Adrenal gland (tissue), 12 donors: ENCODE data around the gene SSB. TPM values are rescaled to one million over a fixed set of nuclear protein-coding genes. Genes with fewer than 3 reads are reported as not detected.
A peak's percentile ranks its signal among the peaks of the same experiment; 100 is the strongest.

Experiments
- DNase-seq, 7 donors: peaks; one replicate each; pipeline ENCODE4 v3.0.0-alpha.2; 2019 to 2020
- H3K27ac ChIP-seq, 5 donors: fragments of 200-600 bp; sonication (generic) in 4 of 5; 1 replicate in 3 of 5; 2 replicates in 2 of 5; pipeline versions ENCODE4 v1.5.1 to v1.8.0; 2016 to 2020; ENCODE audit warnings: mild to moderate bottlenecking in 1 of 5
- H3K27me3 ChIP-seq: fragments of 200-600 bp; 2 replicates; pipeline ENCODE4 v1.8.0; 2021
- H3K36me3 ChIP-seq, 2 donors: fragments of 200-600 bp; replicated peaks in 1 of 2; 1 replicate in 1 of 2; 2 replicates in 1 of 2; pipeline versions ENCODE4 v1.5.1 to v1.8.0; 2018 to 2022
- H3K4me1 ChIP-seq, 2 donors: fragments of 200-600 bp; replicated peaks in 1 of 2; 1 replicate in 1 of 2; 2 replicates in 1 of 2; pipeline versions ENCODE4 v1.5.1 to v1.8.0; 2018 to 2021
- H3K4me3 ChIP-seq, 4 donors: fragments of 200-600 bp; sonication (generic) in 3 of 4; one replicate each; pipeline ENCODE4 v1.5.1; 2016 to 2018
- H3K9me3 ChIP-seq, 3 donors: fragments of 200-600 bp; sonication (generic) in 1 of 3; replicated peaks in 1 of 3; 1 replicate in 2 of 3; 2 replicates in 1 of 3; pipeline versions ENCODE4 v1.5.1 to v1.8.0; 2016 to 2021
- POLR2A ChIP-seq, 2 donors: fragments of 450-650 bp; IDR thresholded peaks; one replicate each; pipeline ENCODE4 v1.6.1; 2017; ENCODE audit warnings: antibody characterized with exemption in 2 of 2, mild to moderate bottlenecking in 2 of 2, moderate library complexity in 1 of 2
- WGBS, 4 donors: extraction: QIAGEN DNeasy Blood & Tissue Kit in 2 of 4; methylation state at CpG; one replicate each; pipeline versions ENCODE4 v1.1.5 to v1.1.7; 2013 to 2017; 5-methylcytosine and 5-hydroxymethylcytosine counted together
- intact Hi-C, 2 donors: fragments of 100-400 bp; cut with DNase I; formaldehyde crosslinking; loops; one replicate each; pipeline versions ENCODE4 v1.14.1 to v1.15.0; 2022 to 2023
- polyA plus RNA-seq, 3 donors: library from polyadenylated mRNA; stranded (reverse); fragments of 200-250 nt in 2 of 3; fragments of 350-450 nt in 1 of 3; fragmentation: Illumina TruSeq in 1 of 3; extraction: RNeasy Lipid Tissue Mini Kit (QIAGEN cat#74804) in 1 of 3; gene quantifications; one replicate each; pipeline ENCODE4 v1.2.3, GENCODE V29; 2013 to 2014
- total RNA-seq, 9 donors: library from RNA; depleted of rRNA in 4 of 9; stranded (reverse); fragments of >200 nt in 4 of 9; fragments of 120-200 nt in 1 of 9; fragmentation: NEBNext Ultra II Directional in 1 of 9; extraction: Animal tissue kit (Norgen Biotek cat#: 25700) in 1 of 9; gene quantifications; one replicate each; pipeline versions ENCODE4 v1.1.0 to v1.2.4, GENCODE V29; 2013 to 2023
- TF ChIP-seq, protein P1 (sequence below), 6 experiments: fragments of 450-650 bp in 4 of 6; fragments of 200-600 bp in 2 of 6; sonication (generic) in 1 of 6; IDR thresholded peaks; 1 replicate in 5 of 6; 2 replicates in 1 of 6; pipeline versions ENCODE4 v1.5.1 to v1.8.0; 2016 to 2021; ENCODE audit warnings: antibody characterized with exemption in 6 of 6, mild to moderate bottlenecking in 2 of 6, moderate library complexity in 1 of 6
- donor health status: healthy with polysubstance abuse.
- donor health status: Bipolar disorder and iron deficiency.
- donor health status: DM: yes; HTN: yes; CAD: no.
- donor health status: DM: no; HTN: no; CAD: no.
- donor health status: DM: no; HTN: no; CAD: no.
- donor health status: DM: yes; HTN: yes; CAD: no.

SSB gene
- total and polyA plus RNA-seq, 12 donors: 30.1 to 210 (median 73.3) TPM

GRCh38 chr2:169795181-169795580, 3.5 kb upstream of the SSB start:
- no peak for DNase-seq
- no peaks in the 10 kb centered on the region for H3K9me3 ChIP-seq
- no peaks in the 10 kb centered on the region for H3K36me3 ChIP-seq
- TF ChIP-seq, protein P1, sequence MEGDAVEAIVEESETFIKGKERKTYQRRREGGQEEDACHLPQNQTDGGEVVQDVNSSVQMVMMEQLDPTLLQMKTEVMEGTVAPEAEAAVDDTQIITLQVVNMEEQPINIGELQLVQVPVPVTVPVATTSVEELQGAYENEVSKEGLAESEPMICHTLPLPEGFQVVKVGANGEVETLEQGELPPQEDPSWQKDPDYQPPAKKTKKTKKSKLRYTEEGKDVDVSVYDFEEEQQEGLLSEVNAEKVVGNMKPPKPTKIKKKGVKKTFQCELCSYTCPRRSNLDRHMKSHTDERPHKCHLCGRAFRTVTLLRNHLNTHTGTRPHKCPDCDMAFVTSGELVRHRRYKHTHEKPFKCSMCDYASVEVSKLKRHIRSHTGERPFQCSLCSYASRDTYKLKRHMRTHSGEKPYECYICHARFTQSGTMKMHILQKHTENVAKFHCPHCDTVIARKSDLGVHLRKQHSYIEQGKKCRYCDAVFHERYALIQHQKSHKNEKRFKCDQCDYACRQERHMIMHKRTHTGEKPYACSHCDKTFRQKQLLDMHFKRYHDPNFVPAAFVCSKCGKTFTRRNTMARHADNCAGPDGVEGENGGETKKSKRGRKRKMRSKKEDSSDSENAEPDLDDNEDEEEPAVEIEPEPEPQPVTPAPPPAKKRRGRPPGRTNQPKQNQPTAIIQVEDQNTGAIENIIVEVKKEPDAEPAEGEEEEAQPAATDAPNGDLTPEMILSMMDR (IDR thresholded peaks at IDR 0.05): no peak
- H3K27ac ChIP-seq: no peak overlapping the region
- intact Hi-C loops: no loop called here
- H3K27me3 ChIP-seq: no peaks in the 10 kb centered on the region
- H3K4me1 ChIP-seq: peaks cover 0 to 8% of the 10 kb centered on the region in 2 donors
- WGBS, 4 donors: 64 to 89% (median 74%) methylated on average over 2 of the region's 2 CpGs
- H3K4me3 ChIP-seq: no peak overlapping the region

GRCh38 chr2:169796441-169796840, 2.2 kb upstream of the SSB start:
- H3K36me3 ChIP-seq: peaks cover 0 to 2% of the 10 kb centered on the region in 2 donors
- H3K4me3 ChIP-seq: no peak overlapping the region
- 77 to 82% (median 80%) methylated on average over 6 of the region's 6 CpGs for WGBS, 4 donors
- TF ChIP-seq, protein P1 (IDR thresholded peaks at IDR 0.05): no peak
- no peak for TF ChIP-seq POLR2A (IDR thresholded peaks at IDR 0.05)
- peaks cover 0 to 17% of the 10 kb centered on the region in 2 donors for H3K4me1 ChIP-seq
- no peaks in the 10 kb centered on the region for H3K27me3 ChIP-seq
- H3K27ac ChIP-seq: no peak overlapping the region
- intact Hi-C loops: no loop called here
- no peak for DNase-seq
- no peaks in the 10 kb centered on the region for H3K9me3 ChIP-seq

GRCh38 chr2:169797601-169798000, 1.1 kb upstream of the SSB start:
- intact Hi-C loops: no loop called here
- WGBS, 4 donors: 83 to 88% (median 85%) methylated on average over 5 of the region's 5 CpGs

GRCh38 chr2:169798397-169798717, 314 bp upstream of the SSB start:
- Histone ChIP-seq H3K36me3 (peaks cover 0 to 9% of the 10 kb centered on the region in 2 donors), H3K27me3 (no peaks in the 10 kb centered on the region), H3K4me3 (peak overlapping the region in 3 of 4 donors; percentile 69 to 82 (median 72)), H3K4me1 (peaks cover 0 to 17% of the 10 kb centered on the region in 2 donors), H3K9me3 (no peaks in the 10 kb centered on the region), H3K27ac (peak overlapping the region in 2 of 5 donors; percentile 76 to 84)
- WGBS, 4 donors: 4 to 9% (median 5%) methylated on average over 4 of the region's 4 CpGs
- DNase-seq: no peak
- intact Hi-C loops: no loop called here
- TF ChIP-seq, protein P1 (IDR thresholded peaks at IDR 0.05): no peak
- no peak for TF ChIP-seq POLR2A (IDR thresholded peaks at IDR 0.05)

More at GRCh38 chr2:169797601-169798000, 1.1 kb upstream of the SSB start:
- Histone ChIP-seq H3K27me3 (no peaks in the 10 kb centered on the region), H3K27ac (no peak overlapping the region), H3K9me3 (no peaks in the 10 kb centered on the region), H3K4me3 (no peak overlapping the region), H3K36me3 (peaks cover 0 to 9% of the 10 kb centered on the region in 2 donors), H3K4me1 (peaks cover 0 to 17% of the 10 kb centered on the region in 2 donors)
- no peak for TF ChIP-seq POLR2A (IDR thresholded peaks at IDR 0.05)
- TF ChIP-seq, protein P1 (IDR thresholded peaks at IDR 0.05): no peak
- no peak for DNase-seq
